Ishikawa (cell line): ENCODE measurements around the gene ROPN1.

ENCODE experiments used
- CREB1 ChIP-seq: IDR thresholded peaks from 2 replicates; pipeline ENCODE4 v1.6.1; 2012; ENCODE audit warnings: low read depth
- MAX ChIP-seq: IDR thresholded peaks from 2 replicates; pipeline ENCODE4 v1.6.1; 2012
- NFIC ChIP-seq: IDR thresholded peaks from 2 replicates; pipeline ENCODE4 v1.6.1; 2012
- RAD21 ChIP-seq: IDR thresholded peaks from 2 replicates; pipeline ENCODE4 v1.6.1; 2012; ENCODE audit warnings: low read depth
- REST ChIP-seq: IDR thresholded peaks from 2 replicates; pipeline ENCODE4 v1.6.1; 2012; ENCODE audit warnings: low read depth, mild to moderate bottlenecking
- TAF1 ChIP-seq: IDR thresholded peaks from 2 replicates; pipeline ENCODE4 v1.6.1; 2012; ENCODE audit warnings: low read depth, mild to moderate bottlenecking
- USF1 ChIP-seq: IDR thresholded peaks from 2 replicates; pipeline ENCODE4 v1.6.1; 2012
- ZBTB7A ChIP-seq: IDR thresholded peaks from 2 replicates; pipeline ENCODE4 v1.6.1; 2012; ENCODE audit warnings: low read depth

- TF ChIP-seq USF1 (no peak), REST (no peak), CREB1 (no peak), ZBTB7A (no peak), TAF1 (no peak), NFIC (no peak), MAX (no peak), RAD21 (no peak)
These were observed 43.5 kb downstream of the ROPN1 start for GRCh38 chr3:123948449-123948848.
